OCI-LY1 (cell line): Measurements from ENCODE around the gene MEPCE.

ENCODE experiments used
- CTCF ChIP-seq: fragments of 200-600 bp; sonication (generic), shearing (Covaris generic); IDR thresholded peaks from 2 replicates; pipeline ENCODE4 v1.5.1; 2017; ENCODE audit warnings: mild to moderate bottlenecking, antibody characterized with exemption, low read length, moderate library complexity, mixed read lengths
- EZH2 ChIP-seq: fragments of 200-600 bp; sonication (generic), shearing (Covaris generic); IDR thresholded peaks from 2 replicates; pipeline ENCODE4 v1.8.0; 2017; ENCODE audit warnings: borderline replicate concordance, mixed run types, mild to moderate bottlenecking, antibody characterized with exemption, low read length, moderate library complexity, mixed read lengths

GRCh38 chr7:100444311-100445278, 15.0 kb downstream of the MEPCE start:
- TF ChIP-seq CTCF: no peak
- TF ChIP-seq EZH2: no peak
